GM19035 (cell line): ENCODE results near the gene PRR11.
"Not testable (repeated sequence)": the region's sequence is repeated elsewhere in the genome, so short reads cannot be mapped to it uniquely, and the experiment has no call there.

ENCODE experiments used
- ATAC-seq: cut with Tn5 transposase; IDR thresholded peaks from one replicate; pipeline ENCODE4 v1.9.1; 2021; ENCODE audit not compliant: unreplicated experiment

The PRR11 gene

GRCh38 chr17:59151591-59151990 lies 4.0 kb upstream of the PRR11 start:
- no peak for ATAC-seq

- no peak for ATAC-seq
Observed at GRCh38 chr17:59152925-59153324, 2.6 kb upstream of the PRR11 start.

GRCh38 chr17:59154292-59154720 lies 1.2 kb upstream of the PRR11 start:
- no peak for ATAC-seq

- ATAC-seq: peak; percentile 76
Observed at GRCh38 chr17:59154721-59155438, 666 bp upstream of the PRR11 start, which contains the start of gene SKA2. SKA2 (minus strand) TSS chr17:59155186; CDS start chr17:59155163, 23 bp downstream.

GRCh38 chr17:59160157-59161025 lies 4.8 kb downstream of the PRR11 start:
- ATAC-seq: no peak

- ATAC-seq: no peak
Observed at GRCh38 chr17:59161477-59161876, 5.9 kb downstream of the PRR11 start.

- ATAC-seq: no peak
Observed at GRCh38 chr17:59165933-59166342, 10.4 kb downstream of the PRR11 start.

GRCh38 chr17:59167571-59168001 lies 12.0 kb downstream of the PRR11 start:
- no peak for ATAC-seq

- ATAC-seq: no peak
Observed at GRCh38 chr17:59172436-59173004, 17.0 kb downstream of the PRR11 start.

GRCh38 chr17:59174671-59175070 lies 19.1 kb downstream of the PRR11 start:
- ATAC-seq: no peak

GRCh38 chr17:59175076-59175475 lies 19.5 kb downstream of the PRR11 start:
- ATAC-seq: no peak

GRCh38 chr17:59178266-59178985 lies 22.9 kb downstream of the PRR11 start:
- ATAC-seq: no peak

- not testable (repeated sequence) for ATAC-seq
Observed at GRCh38 chr17:59179601-59180000, 24.1 kb downstream of the PRR11 start.

- ATAC-seq: no peak
Observed at GRCh38 chr17:59180626-59181025, 25.1 kb downstream of the PRR11 start.

GRCh38 chr17:59181481-59181880 lies 25.9 kb downstream of the PRR11 start:
- no peak for ATAC-seq

- ATAC-seq: no peak
Observed at GRCh38 chr17:59185997-59186396, 30.5 kb downstream of the PRR11 start.

GRCh38 chr17:59186850-59187249 lies 31.3 kb downstream of the PRR11 start:
- no peak for ATAC-seq

- no peak for ATAC-seq
Observed at GRCh38 chr17:59190806-59191205, 35.3 kb downstream of the PRR11 start.

- no peak for ATAC-seq
Observed at GRCh38 chr17:59193336-59193862, 37.9 kb downstream of the PRR11 start.

GRCh38 chr17:59199398-59199797 lies 43.9 kb downstream of the PRR11 start:
- no peak for ATAC-seq

- ATAC-seq: no peak
Observed at GRCh38 chr17:59202320-59202719, 46.8 kb downstream of the PRR11 start.
